Fibroblast of the aortic adventitia (primary cell): ENCODE data around the gene PROX1. TPM values are rescaled to one million over a fixed set of nuclear protein-coding genes. Genes with fewer than 3 reads are reported as not detected.

ENCODE experiments used
- DNase-seq: peaks from one replicate; pipeline ENCODE4 v3.0.0-alpha.2; 2010; ENCODE audit warnings: low read depth
- H3K4me3 ChIP-seq: 2 replicates; pipeline ENCODE4 v1.5.1; 2011; ENCODE audit warnings: low read depth, mild to moderate bottlenecking, control low read depth, low read length, moderate library complexity
- total RNA-seq: library from RNA; depleted of rRNA; stranded (reverse); fragments of >200 nt; gene quantifications from 2 replicates; pipeline ENCODE4 v1.2.3, GENCODE V29; 2012; ENCODE audit warnings: low replicate concordance
- TF ChIP-seq, protein P1 (sequence below): IDR thresholded peaks from 2 replicates; pipeline ENCODE4 v1.5.1; 2011; ENCODE audit warnings: mild to moderate bottlenecking, low read length, control low read depth, inconsistent platforms; ENCODE audit not compliant: insufficient read depth

Gene PROX1
- total RNA-seq, 1 donor = 0.36 TPM

DNA sequence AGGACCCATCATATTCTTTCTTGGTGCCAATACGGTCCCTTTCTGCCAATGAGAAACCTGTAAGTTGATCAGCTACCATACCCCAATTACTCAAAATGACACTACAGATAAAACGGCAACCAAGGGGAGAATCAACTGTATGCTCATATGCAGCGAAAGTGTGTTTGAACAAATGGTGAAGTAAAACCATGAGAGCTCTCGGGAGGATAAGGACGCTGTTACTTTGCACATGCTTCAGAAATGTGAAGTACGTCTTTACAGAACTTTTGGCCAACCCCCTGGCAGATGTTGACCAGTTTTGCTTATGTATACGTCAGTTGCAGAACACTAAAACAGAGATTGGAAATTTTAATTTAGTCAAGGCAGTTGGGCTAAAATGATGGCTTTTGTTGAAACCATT, 79.6 kb downstream of the PROX1 start:
- TF ChIP-seq, protein P1, sequence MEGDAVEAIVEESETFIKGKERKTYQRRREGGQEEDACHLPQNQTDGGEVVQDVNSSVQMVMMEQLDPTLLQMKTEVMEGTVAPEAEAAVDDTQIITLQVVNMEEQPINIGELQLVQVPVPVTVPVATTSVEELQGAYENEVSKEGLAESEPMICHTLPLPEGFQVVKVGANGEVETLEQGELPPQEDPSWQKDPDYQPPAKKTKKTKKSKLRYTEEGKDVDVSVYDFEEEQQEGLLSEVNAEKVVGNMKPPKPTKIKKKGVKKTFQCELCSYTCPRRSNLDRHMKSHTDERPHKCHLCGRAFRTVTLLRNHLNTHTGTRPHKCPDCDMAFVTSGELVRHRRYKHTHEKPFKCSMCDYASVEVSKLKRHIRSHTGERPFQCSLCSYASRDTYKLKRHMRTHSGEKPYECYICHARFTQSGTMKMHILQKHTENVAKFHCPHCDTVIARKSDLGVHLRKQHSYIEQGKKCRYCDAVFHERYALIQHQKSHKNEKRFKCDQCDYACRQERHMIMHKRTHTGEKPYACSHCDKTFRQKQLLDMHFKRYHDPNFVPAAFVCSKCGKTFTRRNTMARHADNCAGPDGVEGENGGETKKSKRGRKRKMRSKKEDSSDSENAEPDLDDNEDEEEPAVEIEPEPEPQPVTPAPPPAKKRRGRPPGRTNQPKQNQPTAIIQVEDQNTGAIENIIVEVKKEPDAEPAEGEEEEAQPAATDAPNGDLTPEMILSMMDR = no peak
- no peak overlapping the region for H3K4me3 ChIP-seq
- no peak for DNase-seq

- no peak overlapping the region for H3K4me3 ChIP-seq
- TF ChIP-seq, protein P1 = no peak
- DNase-seq = no peak
Measured at GRCh38 chr1:214067853-214068703, 80.3 kb downstream of the PROX1 start.

GRCh38 chr1:214068979-214069378, 81.2 kb downstream of the PROX1 start:
- TF ChIP-seq, protein P1 = no peak
- no peak for DNase-seq
- no peak overlapping the region for H3K4me3 ChIP-seq

DNA sequence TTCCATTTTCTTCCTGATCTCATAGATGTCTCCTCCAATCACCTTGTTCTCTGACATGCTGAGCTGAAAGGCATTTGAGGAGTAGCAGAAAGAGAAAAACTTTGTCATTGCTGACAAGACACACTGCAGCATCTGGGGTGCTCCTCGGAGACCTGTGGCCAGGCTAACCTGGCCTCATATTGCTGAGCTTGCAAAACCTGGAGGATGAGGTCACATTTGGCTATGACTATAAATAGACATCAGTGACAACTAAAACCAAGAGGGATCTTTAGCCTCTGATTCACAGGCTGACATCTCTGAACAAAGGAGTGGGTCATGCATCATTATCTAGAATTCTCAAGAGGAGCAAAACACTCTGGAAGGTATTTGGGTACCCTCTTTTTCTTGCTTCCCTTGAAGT, 83.7 kb downstream of the PROX1 start:
- no peak for DNase-seq
- TF ChIP-seq, protein P1 = no peak
- H3K4me3 ChIP-seq = no peak overlapping the region

DNA sequence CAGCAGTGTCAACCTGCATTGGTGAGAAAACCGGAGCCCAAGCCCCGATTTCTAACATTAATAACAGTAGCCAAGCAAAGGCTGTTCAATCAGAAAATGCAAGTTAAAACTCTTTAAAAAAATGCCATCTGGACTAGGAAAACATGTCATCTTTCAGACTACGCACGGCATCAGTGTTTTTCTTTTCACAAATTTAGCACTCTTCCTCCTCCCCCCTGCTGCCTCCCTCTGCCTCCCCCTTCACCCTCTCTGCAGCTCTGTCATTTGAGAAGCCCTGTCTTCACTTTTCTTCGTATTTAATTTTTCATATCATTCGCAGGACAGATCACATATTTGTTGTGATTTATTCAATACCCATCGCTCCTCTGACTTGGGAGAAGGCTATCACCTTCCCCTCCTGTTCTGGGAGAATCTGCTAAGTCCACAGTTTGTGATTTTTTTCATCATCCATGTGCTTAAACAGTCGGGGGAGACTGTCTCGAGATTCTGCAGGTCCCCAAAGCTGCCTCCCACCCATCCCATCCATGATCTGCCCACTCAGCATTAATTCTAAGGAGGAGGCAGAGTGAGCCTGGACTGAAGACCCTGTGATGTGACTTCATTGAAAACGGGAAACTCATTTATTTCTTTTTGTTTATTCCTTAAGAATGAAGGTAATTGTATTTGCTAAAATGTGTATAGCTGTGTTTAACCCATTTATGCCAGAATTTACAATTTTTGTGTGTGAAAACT, 84.8 kb downstream of the PROX1 start:
- H3K4me3 ChIP-seq = no peak overlapping the region
- TF ChIP-seq, protein P1 = no peak
- no peak for DNase-seq

- H3K4me3 ChIP-seq = no peak overlapping the region
- no peak for DNase-seq
- TF ChIP-seq, protein P1 = no peak
Measured at GRCh38 chr1:214074477-214074876, 86.7 kb downstream of the PROX1 start.
